CD4-positive, alpha-beta T cell treated with Interleukin-12 subunit alpha and Interleukin-12 subunit beta, for 1 hour (primary cell): ENCODE measurements around the gene FAM174C.
"Not testable (repeated sequence)": the region's sequence is repeated elsewhere in the genome, so short reads cannot be mapped to it uniquely, and the experiment has no call there.

Source experiments
- DNase-seq: peaks from one replicate; pipeline ENCODE4 v3.0.0-alpha.2; 2020

Gene FAM174C

DNA sequence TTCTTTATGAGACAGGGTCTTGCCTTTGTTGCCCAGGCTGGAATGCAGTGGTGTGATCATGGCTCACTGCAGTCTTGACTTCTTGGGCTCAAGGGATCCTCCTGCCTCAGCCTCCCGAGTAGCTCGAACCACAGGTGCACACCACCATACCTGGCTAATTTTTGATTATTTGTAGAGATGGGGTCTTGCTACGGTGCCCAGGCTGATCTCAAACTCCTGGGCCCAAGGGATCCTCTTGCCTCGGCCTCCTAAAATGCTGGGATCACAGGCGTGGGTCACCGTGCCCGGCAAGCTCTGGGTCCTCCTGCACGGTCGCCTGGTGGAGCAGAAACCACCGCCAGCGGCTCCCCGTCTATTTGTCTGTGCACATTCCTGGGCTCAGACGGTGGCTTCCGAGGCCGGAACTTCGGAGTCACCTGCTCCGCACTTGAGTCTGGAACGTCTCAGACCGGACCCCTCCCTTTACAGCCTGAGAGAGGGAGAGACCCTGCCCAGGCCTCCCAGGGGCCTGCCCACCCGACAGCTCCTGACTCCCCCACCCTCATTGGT lies 32.5 kb downstream of the FAM174C start:
- no peak for DNase-seq

DNA sequence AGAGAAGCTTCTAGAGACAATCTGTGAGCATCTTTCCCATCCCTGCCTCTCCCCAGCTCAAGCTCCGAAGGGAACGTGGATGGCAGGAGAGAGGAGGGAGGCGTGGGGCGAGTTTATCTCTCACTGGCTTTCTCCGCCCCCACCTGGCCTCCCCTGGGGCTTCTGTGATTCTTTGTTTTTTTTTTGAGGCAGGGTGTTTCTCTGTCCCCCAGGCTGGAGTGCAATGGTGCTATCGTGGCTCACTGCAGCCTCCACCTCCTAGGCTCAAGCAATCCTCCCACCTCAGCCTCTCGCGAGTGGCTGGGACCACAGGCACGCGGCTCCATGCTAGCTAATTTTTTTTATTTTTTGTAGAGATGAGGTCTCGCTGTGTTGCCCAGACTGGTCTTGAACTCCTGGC lies 33.4 kb downstream of the FAM174C start:
- no peak for DNase-seq

DNA sequence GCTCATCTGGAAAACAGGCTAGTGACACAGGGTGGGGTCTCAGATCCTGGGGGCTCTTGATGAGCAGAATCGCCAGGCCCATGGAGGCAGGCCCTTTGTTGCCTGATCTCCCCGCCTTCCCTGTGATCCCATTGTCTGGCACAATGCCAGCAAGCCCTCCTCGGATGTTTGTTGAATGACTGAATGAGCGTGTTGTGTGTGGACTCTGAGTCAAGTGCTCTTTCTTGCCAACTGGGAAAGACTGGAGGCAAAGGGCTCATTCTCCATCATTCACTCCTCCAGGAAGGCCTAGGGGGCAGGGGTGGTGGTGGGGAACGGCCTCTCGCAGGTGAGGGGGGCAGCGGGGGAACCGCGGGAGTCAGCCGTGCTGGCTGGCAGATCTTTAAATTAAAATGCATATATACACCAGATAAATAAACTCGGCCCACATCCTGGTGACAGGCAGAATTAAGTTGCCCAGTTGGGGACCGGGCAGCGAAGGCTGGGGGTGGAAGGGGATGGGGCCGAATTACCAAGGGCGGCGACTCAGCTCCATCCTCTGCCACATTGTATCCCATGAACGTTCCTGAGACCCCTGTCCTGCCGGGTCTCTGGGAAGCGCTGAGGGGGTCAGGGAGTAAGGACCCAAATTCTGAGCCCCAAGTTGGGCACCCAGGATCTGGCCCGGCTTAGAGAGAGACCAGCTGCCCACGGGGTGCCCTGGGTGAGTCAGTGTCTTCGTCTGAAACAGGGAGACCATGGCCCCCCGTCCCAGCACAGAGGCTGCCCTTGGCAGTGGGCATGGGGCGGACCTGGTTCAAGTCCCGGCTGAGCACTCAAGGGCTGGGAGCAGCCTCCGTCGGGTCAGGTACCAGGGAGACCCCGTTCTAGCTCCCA lies 34.9 kb downstream of the FAM174C start:
- DNase-seq: no peak

DNA sequence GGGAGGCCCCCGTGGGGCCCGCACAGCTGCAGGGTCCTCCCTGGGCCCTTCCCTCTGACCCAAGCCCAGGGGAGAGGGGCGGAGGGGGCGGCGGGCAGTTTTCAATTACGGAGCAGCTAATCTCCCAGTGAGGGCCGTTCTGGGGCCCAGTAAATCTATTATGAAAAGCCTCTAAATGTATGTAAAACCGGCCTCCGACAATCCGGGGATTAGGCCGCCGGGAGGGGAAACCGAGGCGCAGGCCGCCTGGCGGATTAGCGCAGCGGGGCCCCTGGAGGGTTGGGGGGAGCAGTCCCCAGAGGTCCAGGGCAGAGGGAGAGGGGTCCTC lies 35.5 kb downstream of the FAM174C start:
- no peak for DNase-seq

DNA sequence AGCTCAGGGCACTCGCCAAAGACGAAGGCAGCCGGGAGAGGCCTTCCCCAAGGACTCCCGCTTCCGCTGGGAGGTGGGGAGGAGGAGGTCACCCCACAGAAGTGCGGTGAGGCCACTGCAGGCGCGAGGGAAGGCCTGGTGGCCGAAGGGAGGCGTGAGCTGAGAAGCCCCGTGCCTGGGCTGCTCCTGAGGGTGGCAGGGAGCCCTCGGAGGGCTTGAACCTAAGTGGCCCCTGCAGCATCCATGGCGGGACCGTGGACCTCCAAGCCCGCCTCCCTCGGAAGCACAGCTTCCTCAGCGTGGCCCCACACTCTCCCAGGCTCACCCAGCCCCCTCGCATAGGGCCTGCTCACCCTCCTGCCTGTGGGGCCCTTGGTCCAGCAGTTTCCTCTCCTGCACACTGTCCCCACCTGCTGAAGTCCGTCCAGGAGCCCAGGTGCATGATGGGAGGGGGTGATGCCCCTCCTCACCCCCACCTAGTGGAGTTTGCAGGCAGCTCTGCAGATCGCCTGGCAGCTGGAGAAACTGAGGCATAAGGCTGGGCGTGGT lies 36.3 kb downstream of the FAM174C start:
- no peak for DNase-seq

- no peak for DNase-seq
Measured at GRCh38 chr19:1312767-1313694, 37.7 kb downstream of the FAM174C start.

- no peak for DNase-seq
Measured at GRCh38 chr19:1313695-1314613, 38.6 kb downstream of the FAM174C start.

GRCh38 chr19:1315470-1316166 lies 40.3 kb downstream of the FAM174C start:
- peak; percentile 16 for DNase-seq

- DNase-seq: no peak
Measured at GRCh38 chr19:1316466-1316865, 41.1 kb downstream of the FAM174C start.

DNA sequence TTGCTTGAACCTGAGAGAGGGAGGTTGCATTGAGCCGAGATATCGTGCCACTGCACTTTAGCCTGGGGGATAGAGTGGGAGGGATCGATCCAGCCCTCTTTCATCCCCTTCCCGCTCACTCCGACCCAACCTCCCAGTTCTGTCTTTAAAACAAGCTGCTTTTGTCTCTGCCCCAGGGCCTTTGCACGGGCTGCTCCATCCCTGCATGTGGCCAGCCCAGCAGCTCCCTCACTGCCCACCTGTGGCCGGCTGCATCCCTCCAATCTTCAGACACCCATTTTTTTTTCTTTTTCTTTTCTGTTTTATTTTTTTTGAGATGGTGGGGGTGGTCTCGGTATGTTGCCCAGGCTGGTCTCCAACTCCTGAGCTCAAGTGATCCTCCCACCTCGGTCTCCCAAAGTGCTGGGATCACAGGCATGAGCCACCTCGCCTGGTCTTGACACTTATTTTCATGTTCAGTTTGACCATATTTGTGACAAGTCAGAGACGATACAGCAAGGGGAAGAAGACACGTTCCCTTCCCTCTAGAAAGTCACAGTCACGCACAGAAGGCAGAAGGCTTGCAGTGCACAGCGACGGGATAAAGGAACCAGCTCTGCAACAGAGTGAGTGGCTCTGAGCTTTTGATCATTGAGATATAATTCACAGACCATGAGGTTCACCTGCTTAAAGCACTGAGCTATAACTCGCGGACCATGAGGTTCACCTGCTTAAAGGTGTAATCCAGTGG lies 42.1 kb downstream of the FAM174C start:
- DNase-seq: no peak

GRCh38 chr19:1318678-1319471 lies 43.5 kb downstream of the FAM174C start:
- no peak for DNase-seq

GRCh38 chr19:1320282-1320650 lies 44.9 kb downstream of the FAM174C start:
- not testable (repeated sequence) for DNase-seq

DNA sequence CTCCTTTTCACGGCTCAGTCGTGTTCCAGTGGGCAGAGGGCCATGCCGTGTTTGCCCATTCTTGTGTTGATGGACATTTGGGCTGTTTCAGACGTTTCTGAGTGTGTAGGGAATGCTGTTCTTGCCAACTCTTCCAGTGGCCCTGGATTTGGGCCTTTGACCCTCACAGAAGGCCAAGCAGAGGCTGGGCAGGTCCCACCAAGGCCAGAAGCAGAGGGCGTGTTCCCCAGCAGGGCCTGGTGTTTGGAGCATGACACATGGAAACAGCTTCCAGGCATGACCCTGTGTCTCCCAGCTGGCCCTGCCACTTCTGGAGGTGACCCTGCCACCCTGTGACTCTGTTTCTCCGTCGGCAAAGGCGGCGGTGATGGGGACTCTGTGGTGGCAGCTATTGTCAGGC lies 46.2 kb downstream of the FAM174C start:
- no peak for DNase-seq

GRCh38 chr19:1322198-1322981 lies 47.1 kb downstream of the FAM174C start:
- DNase-seq: no peak

- no peak for DNase-seq
Measured at GRCh38 chr19:1324249-1324805, 49.0 kb downstream of the FAM174C start.

DNA sequence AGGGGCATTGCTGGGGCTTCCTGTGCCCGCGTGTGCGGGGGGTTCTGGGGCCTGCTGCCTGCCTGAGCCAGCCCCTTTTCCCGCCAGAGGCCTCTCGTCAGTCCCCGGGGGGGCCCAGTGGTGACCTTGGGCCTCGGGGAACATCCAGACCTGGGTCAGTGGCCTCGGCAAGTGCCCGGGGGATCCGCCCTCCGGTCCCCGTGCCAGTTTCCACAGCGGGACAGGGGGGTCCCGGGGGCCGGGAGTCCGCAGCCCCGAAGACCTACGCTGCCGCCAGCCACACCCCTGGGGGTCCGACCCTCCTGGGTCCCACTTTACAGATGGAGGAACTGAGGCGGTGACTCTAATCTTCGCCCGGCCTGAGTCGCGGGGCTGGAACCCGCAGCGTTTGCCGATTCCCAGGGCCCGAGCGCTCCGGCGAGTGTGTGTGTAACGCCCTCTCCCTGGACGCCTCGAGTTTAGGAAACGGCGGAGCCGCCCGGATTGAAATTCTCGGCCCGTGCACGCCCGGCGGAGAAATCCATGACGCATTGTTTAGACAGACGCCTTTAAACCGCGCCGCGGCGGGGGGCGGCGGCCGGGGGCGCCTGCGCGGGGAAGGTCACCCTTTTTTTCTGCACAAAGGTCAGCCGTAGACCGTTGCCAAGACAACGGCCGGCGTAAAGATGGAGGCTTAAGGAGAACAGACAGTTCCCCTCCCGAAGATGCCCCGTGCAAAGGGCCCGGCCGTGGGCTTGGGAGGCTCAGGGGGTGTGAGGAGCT lies 49.7 kb downstream of the FAM174C start:
- peak; percentile 10 for DNase-seq

GRCh38 chr19:1325568-1326294 lies 50.4 kb downstream of the FAM174C start:
- DNase-seq: no peak
